C4-2B (cell line): ENCODE measurements around the gene FAM110D.

Experiments
- H3K27ac ChIP-seq: fragments of 450-650 bp; 2 replicates; pipeline ENCODE4 v1.5.1; 2017
- ZFX ChIP-seq: fragments of 450-650 bp; IDR thresholded peaks from 2 replicates; pipeline ENCODE4 v1.6.1; 2017
- TF ChIP-seq, protein P1 (sequence below): fragments of 450-650 bp; conservative IDR thresholded peaks from 2 replicates; pipeline ENCODE4 v1.5.1; 2017; ENCODE audit warnings: mild to moderate bottlenecking

Gene FAM110D

DNA sequence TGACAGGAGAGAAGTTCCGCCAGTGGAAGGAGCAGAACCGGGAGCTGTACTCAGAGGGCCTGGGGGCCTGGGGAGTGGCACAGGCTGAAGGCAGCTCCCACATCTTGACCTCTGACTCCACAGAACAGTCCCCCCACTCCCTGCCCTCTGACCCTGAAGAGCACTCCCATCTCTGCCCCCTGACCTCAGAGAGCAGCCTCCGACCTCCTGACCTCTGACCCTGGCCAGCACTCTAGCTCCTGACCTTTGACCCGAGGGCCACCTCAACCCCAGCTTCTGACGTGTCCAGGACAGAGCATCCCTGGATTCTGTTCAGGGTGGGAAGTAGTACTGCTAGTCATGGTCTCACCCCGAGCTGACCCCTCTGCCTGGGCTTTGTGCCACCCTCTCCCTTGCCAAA lies 30.5 kb downstream of the FAM110D start:
- no peak overlapping the region for H3K27ac ChIP-seq
- no peak for TF ChIP-seq ZFX
- TF ChIP-seq, protein P1, sequence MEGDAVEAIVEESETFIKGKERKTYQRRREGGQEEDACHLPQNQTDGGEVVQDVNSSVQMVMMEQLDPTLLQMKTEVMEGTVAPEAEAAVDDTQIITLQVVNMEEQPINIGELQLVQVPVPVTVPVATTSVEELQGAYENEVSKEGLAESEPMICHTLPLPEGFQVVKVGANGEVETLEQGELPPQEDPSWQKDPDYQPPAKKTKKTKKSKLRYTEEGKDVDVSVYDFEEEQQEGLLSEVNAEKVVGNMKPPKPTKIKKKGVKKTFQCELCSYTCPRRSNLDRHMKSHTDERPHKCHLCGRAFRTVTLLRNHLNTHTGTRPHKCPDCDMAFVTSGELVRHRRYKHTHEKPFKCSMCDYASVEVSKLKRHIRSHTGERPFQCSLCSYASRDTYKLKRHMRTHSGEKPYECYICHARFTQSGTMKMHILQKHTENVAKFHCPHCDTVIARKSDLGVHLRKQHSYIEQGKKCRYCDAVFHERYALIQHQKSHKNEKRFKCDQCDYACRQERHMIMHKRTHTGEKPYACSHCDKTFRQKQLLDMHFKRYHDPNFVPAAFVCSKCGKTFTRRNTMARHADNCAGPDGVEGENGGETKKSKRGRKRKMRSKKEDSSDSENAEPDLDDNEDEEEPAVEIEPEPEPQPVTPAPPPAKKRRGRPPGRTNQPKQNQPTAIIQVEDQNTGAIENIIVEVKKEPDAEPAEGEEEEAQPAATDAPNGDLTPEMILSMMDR: no peak

DNA sequence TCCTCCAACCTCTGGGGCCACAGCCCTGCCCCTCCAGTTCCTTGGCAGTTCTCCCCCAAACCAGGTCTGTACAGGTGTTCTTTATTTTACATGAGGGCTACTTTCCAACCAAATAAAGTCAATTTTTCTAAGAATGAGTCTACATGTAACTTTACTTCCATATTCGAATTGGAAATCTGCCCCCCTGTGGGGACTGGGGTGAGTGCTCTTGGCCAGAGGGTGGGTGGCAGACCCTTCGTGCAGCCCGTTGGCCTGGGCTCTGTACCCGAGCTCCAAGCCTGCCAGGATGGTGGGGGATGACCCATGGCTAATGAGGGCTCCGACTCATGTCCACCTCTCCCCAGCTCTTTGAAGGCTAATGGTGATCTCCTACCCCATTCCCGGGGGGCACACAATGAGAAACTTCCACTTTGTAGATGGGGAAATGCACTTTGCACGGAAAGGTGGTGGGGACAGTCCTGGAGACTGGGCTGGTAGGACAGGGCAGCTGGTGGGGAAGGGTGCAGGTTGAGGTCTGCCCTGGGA lies 30.9 kb downstream of the FAM110D start:
- TF ChIP-seq ZFX: no peak
- TF ChIP-seq, protein P1: no peak
- no peak overlapping the region for H3K27ac ChIP-seq

DNA sequence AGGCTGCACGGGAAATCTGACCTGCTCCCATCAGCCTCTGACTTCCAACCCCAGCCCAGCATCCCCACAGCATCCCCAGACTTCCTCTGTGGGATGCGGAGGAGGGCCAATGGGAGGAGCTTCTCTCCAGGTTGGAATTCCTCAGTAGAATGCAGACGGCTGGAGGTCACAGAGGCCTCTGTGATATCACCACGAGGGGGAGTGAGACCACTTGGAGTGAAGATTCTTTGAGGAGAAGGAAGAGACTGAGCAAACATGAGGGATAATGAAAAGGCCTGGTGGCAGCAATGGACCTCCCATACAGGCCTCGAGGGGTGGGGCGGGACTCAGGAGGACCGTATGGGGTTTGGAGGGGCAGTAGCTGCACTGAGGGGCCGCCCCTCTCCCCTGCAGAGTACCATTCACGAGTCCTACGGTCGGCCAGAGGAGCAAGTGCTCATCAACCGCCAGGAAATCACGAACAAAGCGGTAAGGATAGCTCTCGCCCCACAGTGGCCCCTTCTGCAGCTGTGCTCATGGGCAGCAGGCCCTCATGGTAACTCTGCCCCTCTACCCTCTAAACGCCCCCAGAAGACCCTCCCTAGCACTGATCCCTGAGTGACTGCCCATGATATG lies 31.6 kb downstream of the FAM110D start, which contains the start of gene CATSPER4:
Gene CATSPER4 (plus strand): TSS at position 230 of the 615 bp plus-strand sequence. CDS start 26 bp downstream, at position 256.
- no peak within 1 kb of the TSS for H3K27ac ChIP-seq
- TF ChIP-seq, protein P1: no peak
- TF ChIP-seq ZFX: no peak

DNA sequence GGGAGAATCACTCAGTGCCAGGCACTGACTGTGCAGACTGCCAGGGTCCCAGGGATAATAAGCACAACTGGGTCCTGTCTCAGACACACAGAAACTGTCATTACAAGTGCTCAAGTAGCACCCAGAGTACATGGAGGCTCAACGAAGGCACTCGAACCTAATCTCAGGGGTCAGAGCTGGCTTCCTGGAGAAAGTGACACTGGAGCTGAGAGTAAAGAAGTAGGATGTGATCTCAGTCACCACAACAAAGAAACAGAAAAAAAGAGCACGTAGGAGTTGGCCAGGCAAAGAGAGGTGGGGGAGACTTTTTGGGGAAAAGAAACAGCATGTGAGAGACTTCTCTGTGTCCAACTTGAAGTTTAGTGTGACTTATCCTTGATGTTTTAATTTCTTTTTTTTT lies 32.9 kb downstream of the FAM110D start:
- no peak overlapping the region for H3K27ac ChIP-seq
- no peak for TF ChIP-seq ZFX

DNA sequence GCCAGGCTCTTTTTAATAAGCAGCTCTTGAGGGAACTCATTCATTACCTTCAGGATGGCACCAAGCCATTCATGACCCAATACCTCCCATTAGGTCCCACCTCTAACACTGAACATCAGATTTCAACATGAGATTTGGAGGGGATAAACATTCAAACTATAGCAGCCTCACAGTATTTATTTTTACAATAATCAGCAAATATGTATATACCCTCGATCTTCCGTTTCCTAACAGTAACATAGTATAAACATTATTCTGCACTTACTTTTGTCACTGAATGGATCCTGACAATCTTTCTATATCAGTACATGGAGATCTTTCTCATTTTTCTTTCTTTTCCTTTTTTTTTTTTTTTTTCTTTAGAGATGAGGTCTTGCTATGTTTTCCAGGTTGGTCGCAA lies 36.9 kb downstream of the FAM110D start:
- H3K27ac ChIP-seq: no peak overlapping the region
- no peak for TF ChIP-seq ZFX
- TF ChIP-seq, protein P1: no peak

DNA sequence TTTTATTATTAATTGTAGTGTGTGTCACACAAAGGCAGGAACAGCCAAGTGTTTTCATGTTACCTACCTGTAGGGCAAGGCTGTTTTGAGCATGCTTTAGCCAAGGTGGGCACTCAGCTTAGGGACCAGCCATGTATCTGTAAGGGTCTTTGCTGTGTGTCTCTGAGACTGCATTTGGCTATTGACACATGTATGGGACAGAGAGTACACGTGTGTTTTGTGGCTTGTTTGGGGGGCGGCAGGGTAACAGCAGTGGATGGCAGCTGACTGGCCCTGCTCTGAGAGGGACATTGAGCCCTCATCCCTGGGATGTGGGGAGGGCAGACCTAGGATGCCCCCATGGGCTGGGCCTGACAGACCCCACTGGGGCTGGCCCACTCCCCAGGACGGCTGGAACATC lies 38.4 kb downstream of the FAM110D start:
- no peak for TF ChIP-seq ZFX
- TF ChIP-seq, protein P1: no peak

DNA sequence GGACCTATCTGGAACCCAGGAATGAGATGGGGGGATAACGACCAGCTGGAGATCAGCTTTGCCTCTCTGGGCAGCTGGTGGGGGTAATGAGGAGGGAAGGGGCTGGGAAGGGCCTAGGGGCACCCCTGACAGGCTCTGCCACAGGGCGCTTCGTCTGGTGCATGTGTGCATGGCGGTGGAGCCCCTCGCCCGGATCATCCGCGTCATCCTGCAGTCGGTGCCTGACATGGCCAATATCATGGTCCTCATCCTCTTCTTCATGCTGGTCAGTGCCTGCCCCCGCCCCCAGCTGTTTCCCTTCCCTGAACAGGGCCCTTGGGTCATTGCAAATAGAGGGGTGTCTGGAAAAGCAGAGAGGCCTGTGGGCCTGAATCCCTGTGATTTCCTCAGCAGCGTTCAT lies 38.9 kb downstream of the FAM110D start:
- no peak overlapping the region for H3K27ac ChIP-seq
- no peak for TF ChIP-seq ZFX
- TF ChIP-seq, protein P1: no peak

More for the DNA sequence above, 38.4 kb downstream of the FAM110D start:
- no peak overlapping the region for H3K27ac ChIP-seq

DNA sequence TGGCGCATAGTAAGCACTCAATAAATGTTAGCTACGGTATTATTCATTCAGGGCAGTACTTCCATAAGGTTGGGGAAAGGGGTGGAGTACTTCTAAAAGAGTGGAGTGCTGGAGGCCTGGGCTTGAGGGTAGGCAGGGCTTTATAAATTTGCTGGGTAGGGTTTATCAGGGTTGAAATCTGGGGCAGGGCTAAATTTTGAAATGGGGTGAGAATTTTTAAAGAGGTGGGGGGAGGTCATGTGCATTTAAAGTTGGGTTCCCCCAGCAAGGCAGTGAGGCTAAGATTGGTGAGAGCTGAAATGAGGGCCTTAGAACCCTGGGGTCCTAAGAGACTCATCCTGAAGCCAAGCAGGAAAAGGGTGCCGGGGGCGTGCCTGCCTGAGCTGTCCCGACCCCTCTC lies 41.5 kb downstream of the FAM110D start:
- no peak overlapping the region for H3K27ac ChIP-seq
- no peak for TF ChIP-seq ZFX
- TF ChIP-seq, protein P1: no peak
